IPS-15b (cell line): ENCODE measurements around the gene HTATSF1.

Experiments
- H3K27me3 ChIP-seq: one replicate; pipeline ENCODE4 v1.6.1; 2013; ENCODE audit warnings: low read length; ENCODE audit not compliant: control insufficient read depth, insufficient read depth
- H3K36me3 ChIP-seq: one replicate; pipeline ENCODE4 v1.6.1; 2013; ENCODE audit warnings: low read length; ENCODE audit not compliant: control insufficient read depth, insufficient read depth
- H3K4me1 ChIP-seq: one replicate; pipeline ENCODE4 v1.6.1; 2013; ENCODE audit warnings: mild to moderate bottlenecking, low read length; ENCODE audit not compliant: control insufficient read depth, insufficient read depth
- H3K4me3 ChIP-seq: one replicate; pipeline ENCODE4 v1.5.1; 2013; ENCODE audit warnings: low read depth, low read length
- H3K9ac ChIP-seq: one replicate; pipeline ENCODE4 v1.6.1; 2013; ENCODE audit warnings: low read depth, mild to moderate bottlenecking, low read length
- H3K9me3 ChIP-seq: one replicate; pipeline ENCODE4 v1.6.1; 2013; ENCODE audit warnings: mild to moderate bottlenecking, low read length; ENCODE audit not compliant: control insufficient read depth, insufficient read depth

Gene HTATSF1

GRCh38 chrX:136473663-136474062, 23.7 kb upstream of the HTATSF1 start:
- no peak overlapping the region for H3K4me3 ChIP-seq
- no peaks in the 10 kb centered on the region for H3K4me1 ChIP-seq
- no peaks in the 10 kb centered on the region for H3K27me3 ChIP-seq
- no peaks in the 10 kb centered on the region for H3K9me3 ChIP-seq
- no peak overlapping the region for H3K9ac ChIP-seq
- no peaks in the 10 kb centered on the region for H3K36me3 ChIP-seq

DNA sequence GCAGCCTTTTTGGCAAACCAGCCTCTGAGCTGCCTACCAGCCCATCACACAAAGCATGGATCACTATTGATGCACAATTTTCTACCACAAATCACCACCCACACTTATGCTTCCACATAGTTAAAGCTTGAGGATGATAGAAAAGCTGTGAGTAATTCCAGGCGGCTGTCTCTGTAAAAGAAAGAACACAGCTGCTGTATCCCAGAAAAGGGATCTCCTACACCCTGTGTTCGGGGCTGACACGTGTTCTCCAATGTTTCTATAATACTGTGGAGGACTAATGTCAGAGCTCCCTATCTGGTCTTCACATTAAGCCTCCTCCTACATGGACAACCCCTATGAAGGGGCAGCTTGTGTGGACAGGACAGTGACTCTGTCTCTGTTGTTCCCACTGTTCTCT, 22.2 kb upstream of the HTATSF1 start:
- Histone ChIP-seq H3K9me3 (no peaks in the 10 kb centered on the region), H3K36me3 (no peaks in the 10 kb centered on the region), H3K4me1 (no peaks in the 10 kb centered on the region), H3K9ac (no peak overlapping the region), H3K27me3 (no peaks in the 10 kb centered on the region), H3K4me3 (no peak overlapping the region)

GRCh38 chrX:136476501-136476900, 20.9 kb upstream of the HTATSF1 start:
- H3K27me3 ChIP-seq, result no peaks in the 10 kb centered on the region
- no peaks in the 10 kb centered on the region for H3K36me3 ChIP-seq
- no peak overlapping the region for H3K9ac ChIP-seq
- H3K4me3 ChIP-seq, result no peak overlapping the region
- H3K9me3 ChIP-seq, result no peaks in the 10 kb centered on the region
- H3K4me1 ChIP-seq, result no peaks in the 10 kb centered on the region

DNA sequence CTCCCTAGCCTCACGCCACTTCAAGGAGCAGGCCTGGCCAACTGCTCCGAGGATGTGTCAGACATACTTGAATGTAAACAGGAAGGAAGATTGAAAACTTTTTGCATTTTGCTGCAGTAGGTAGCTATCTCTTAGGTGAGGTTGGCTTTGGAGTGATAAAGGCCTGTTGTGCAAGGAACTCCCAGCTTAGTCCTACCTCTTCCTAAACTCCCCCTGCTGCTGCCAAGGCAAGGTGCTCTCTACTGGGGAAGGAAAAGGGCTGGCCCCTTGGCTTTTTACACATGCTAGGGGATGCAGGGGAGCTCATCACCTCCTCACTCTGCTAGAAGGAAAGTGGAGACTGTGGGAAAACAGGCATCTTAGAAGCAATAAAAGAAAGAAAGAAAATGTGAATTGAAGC, 20.4 kb upstream of the HTATSF1 start:
- Histone ChIP-seq H3K4me1 (no peaks in the 10 kb centered on the region), H3K9me3 (no peaks in the 10 kb centered on the region), H3K27me3 (no peaks in the 10 kb centered on the region), H3K4me3 (no peak overlapping the region), H3K9ac (no peak overlapping the region), H3K36me3 (no peaks in the 10 kb centered on the region)

GRCh38 chrX:136480383-136480782, 17.0 kb upstream of the HTATSF1 start:
- Histone ChIP-seq H3K36me3 (no peaks in the 10 kb centered on the region), H3K27me3 (no peaks in the 10 kb centered on the region), H3K9me3 (no peaks in the 10 kb centered on the region), H3K9ac (no peak overlapping the region), H3K4me3 (no peak overlapping the region), H3K4me1 (no peaks in the 10 kb centered on the region)

DNA sequence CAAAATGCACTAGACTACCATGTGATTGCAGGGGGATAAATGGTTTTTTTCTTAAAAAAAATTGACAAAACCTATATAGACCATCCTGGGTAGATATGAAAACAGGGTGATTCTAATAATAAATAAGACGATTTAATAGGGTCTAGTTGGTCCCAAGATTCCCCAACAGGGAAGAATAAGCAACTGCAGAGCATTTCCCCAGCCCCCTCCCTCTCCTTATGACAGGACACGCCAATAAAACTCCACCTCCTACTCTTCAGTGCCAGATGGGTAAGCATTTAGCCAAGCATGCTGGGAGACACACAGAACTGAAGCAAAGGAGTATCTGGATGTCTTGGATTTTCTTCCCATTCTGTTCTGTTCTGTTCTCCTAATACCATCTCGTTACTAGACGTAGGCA, 9.7 kb upstream of the HTATSF1 start, which contains the start of gene BRS3:
Gene BRS3 (plus strand): TSS at position 301 of the 400 bp plus-strand sequence. CDS start 168 bp downstream, outside the sequence.
- H3K27me3 ChIP-seq, result peaks cover 2% of the 10 kb centered on the region
- no peaks in the 10 kb centered on the region for H3K4me1 ChIP-seq
- H3K36me3 ChIP-seq, result no peaks in the 10 kb centered on the region
- no peaks in the 10 kb centered on the region for H3K9me3 ChIP-seq
- no peak within 1 kb of the TSS for H3K4me3 ChIP-seq
- H3K9ac ChIP-seq, result no peak within 1 kb of the TSS

GRCh38 chrX:136488706-136489105, 8.7 kb upstream of the HTATSF1 start:
- no peaks in the 10 kb centered on the region for H3K4me1 ChIP-seq
- no peak overlapping the region for H3K4me3 ChIP-seq
- no peaks in the 10 kb centered on the region for H3K9me3 ChIP-seq
- H3K36me3 ChIP-seq, result no peaks in the 10 kb centered on the region
- H3K9ac ChIP-seq, result no peak overlapping the region
- peaks cover 2% of the 10 kb centered on the region for H3K27me3 ChIP-seq

DNA sequence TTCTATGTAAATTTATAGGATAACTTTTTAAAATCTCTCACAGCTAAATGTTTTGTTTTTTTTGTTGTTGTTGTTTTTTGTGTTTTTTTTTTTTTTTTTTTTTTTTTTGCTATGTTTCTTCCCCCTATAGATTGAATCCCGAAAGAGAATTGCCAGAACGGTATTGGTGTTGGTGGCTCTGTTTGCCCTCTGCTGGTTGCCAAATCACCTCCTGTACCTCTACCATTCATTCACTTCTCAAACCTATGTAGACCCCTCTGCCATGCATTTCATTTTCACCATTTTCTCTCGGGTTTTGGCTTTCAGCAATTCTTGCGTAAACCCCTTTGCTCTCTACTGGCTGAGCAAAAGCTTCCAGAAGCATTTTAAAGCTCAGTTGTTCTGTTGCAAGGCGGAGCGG, 5.6 kb upstream of the HTATSF1 start:
- no peak overlapping the region for H3K4me3 ChIP-seq
- H3K9me3 ChIP-seq, result no peaks in the 10 kb centered on the region
- H3K9ac ChIP-seq, result no peak overlapping the region
- H3K27me3 ChIP-seq, result peaks cover 2% of the 10 kb centered on the region
- no peaks in the 10 kb centered on the region for H3K36me3 ChIP-seq
- no peaks in the 10 kb centered on the region for H3K4me1 ChIP-seq

DNA sequence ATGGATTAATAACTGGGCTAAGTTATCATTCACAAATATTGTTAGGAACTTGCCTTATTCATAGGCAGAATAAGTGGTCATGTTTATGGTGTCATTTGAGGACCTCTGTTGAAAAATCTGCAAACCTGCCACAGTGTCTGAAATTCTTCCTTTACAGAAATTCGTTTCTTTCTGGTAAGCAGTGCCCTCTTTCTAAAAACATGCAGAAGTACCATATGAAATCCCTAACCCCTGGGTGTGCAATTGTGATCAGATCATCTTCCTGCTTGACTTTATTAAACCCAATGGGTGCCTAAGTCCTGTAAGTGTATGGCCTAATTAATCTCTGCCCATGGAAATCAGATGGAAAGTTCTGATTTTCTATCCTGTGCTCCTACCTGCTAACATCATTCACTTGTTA, 4.4 kb upstream of the HTATSF1 start:
- no peaks in the 10 kb centered on the region for H3K36me3 ChIP-seq

DNA sequence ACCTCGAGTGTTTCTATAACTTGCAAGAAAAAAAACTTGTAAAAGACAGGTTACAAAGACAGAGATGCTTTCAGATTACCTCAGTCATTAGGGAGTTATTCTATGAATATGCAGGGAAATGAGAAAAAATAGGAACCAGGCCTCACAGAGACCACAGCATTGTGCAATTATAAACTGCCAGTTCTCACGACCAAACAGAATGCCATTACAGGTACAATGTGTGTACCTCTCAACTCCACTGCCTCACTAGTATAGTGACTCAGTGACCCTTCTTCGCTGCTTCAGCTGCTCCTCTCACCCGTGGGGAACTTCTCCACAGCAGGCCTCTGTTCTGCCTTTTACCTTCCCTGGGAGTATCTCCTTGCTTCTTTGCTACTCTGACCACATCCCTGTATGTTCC, 2.3 kb upstream of the HTATSF1 start:
- H3K27me3 ChIP-seq, result no peaks in the 10 kb centered on the region
- no peaks in the 10 kb centered on the region for H3K9me3 ChIP-seq
- H3K4me1 ChIP-seq, result no peaks in the 10 kb centered on the region
- no peak overlapping the region for H3K9ac ChIP-seq
- H3K4me3 ChIP-seq, result no peak overlapping the region
- no peaks in the 10 kb centered on the region for H3K36me3 ChIP-seq

More for the DNA sequence above, 4.4 kb upstream of the HTATSF1 start:
- H3K9ac ChIP-seq, result no peak overlapping the region
- no peak overlapping the region for H3K4me3 ChIP-seq
- no peaks in the 10 kb centered on the region for H3K9me3 ChIP-seq
- no peaks in the 10 kb centered on the region for H3K4me1 ChIP-seq
- H3K27me3 ChIP-seq, result peaks cover under 1% of the 10 kb centered on the region

GRCh38 chrX:136496186-136496763, 1.1 kb upstream of the HTATSF1 start:
- H3K4me1 ChIP-seq, result no peaks in the 10 kb centered on the region
- H3K9me3 ChIP-seq, result no peaks in the 10 kb centered on the region
- no peaks in the 10 kb centered on the region for H3K36me3 ChIP-seq
- peak overlapping the region; percentile 41 for H3K9ac ChIP-seq
- peak overlapping the region; percentile 70 for H3K4me3 ChIP-seq
- H3K27me3 ChIP-seq, result no peaks in the 10 kb centered on the region

DNA sequence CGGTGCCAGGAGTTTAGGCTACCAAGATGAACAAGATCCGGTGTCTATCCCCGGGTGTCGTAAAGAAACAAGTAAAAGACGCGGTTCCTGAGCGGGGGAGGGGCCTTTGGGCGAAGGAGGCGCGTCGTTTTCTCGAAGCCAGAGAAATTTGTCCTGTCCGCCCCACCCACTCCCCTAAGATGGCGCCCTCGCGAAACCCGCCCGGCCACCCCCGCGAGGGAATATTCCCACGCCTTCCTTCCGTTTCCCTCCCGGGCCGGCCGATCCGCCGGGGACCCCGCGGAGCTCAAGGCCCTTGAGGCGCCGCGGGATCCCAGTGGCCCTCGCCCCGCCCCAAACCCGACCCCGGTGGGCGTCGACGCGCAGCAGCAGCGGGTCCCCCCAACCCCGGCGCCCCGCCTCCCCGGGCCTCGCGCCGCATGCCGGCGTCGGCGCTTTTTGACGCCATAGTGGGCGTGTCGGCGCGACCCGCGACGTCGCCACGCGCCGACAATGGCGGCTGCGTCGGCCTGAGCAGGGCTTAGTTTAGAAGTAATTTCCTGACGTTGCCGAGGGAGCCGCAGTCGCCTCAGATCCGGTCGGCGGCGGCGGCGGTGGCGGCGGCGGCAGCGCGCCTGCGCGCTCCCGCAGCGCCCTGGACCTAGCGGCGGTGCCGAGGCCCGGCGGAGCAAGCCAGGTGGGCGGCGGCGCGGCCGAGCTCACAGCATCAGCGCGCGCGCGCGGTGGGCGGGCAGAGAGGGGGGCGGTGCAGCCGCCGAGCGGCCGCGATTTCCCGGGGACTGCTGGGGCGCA, 432 bp upstream of the HTATSF1 start:
- Histone ChIP-seq H3K27me3 (no peaks in the 10 kb centered on the region), H3K36me3 (no peaks in the 10 kb centered on the region), H3K4me1 (no peaks in the 10 kb centered on the region), H3K9me3 (no peaks in the 10 kb centered on the region), H3K4me3 (peak overlapping the region; percentile 88), H3K9ac (peak overlapping the region; percentile 41)
